Heart left ventricle (tissue), 16 donors: ENCODE measurements around the gene MPPED2. TPM values are rescaled to one million over a fixed set of nuclear protein-coding genes. Genes with fewer than 3 reads are reported as not detected.

ENCODE experiments used
- ATAC-seq, 4 donors: fragments of 200-7000 bp; cut with Tn5 transposase; one replicate each; pipeline ENCODE4 v1.9.1; 2020 to 2022; ENCODE audit warnings: moderate library complexity in 4 of 4, mild to moderate bottlenecking in 3 of 4, moderate number of reproducible peaks in 1 of 4
- DNase-seq, 5 donors: peaks; one replicate each; pipeline ENCODE4 v3.0.0-alpha.2; 2020
- H3K27ac ChIP-seq, 12 donors: fragments of 200-600 bp; sonication (generic) in 4 of 12; one replicate each; pipeline versions ENCODE4 v1.5.0 to v1.8.0; 2016 to 2022; ENCODE audit warnings: mild to moderate bottlenecking in 2 of 12
- H3K27me3 ChIP-seq, 9 donors: fragments of 200-600 bp; sonication (generic) in 2 of 9; one replicate each; pipeline versions ENCODE4 v1.5.1 to v1.8.0; 2016 to 2022; ENCODE audit warnings: mild to moderate bottlenecking in 3 of 9
- H3K36me3 ChIP-seq, 9 donors: fragments of 200-600 bp; sonication (generic) in 2 of 9; one replicate each; pipeline versions ENCODE4 v1.5.0 to v1.8.0; 2018 to 2022; ENCODE audit warnings: mild to moderate bottlenecking in 2 of 9
- H3K4me1 ChIP-seq, 12 donors: fragments of 200-600 bp; sonication (generic) in 4 of 12; one replicate each; pipeline versions ENCODE4 v1.5.0 to v1.8.0; 2016 to 2022; ENCODE audit warnings: mild to moderate bottlenecking in 3 of 12
- H3K4me3 ChIP-seq, 12 donors: fragments of 200-600 bp; sonication (generic) in 4 of 12; one replicate each; pipeline versions ENCODE4 v1.5.0 to v1.8.0; 2017 to 2022; ENCODE audit warnings: mild to moderate bottlenecking in 9 of 12, moderate library complexity in 4 of 12
- H3K9me3 ChIP-seq, 12 donors: fragments of 200-600 bp; sonication (generic) in 4 of 12; one replicate each; pipeline versions ENCODE4 v1.5.0 to v1.8.0; 2016 to 2022; ENCODE audit warnings: mild to moderate bottlenecking in 1 of 12
- CTCF ChIP-seq, 12 donors: fragments of 200-600 bp; sonication (generic) in 4 of 12; IDR thresholded peaks; one replicate each; pipeline versions ENCODE4 v1.5.0 to v1.8.0; 2018 to 2022; ENCODE audit warnings: antibody characterized with exemption in 12 of 12, mild to moderate bottlenecking in 5 of 12
- POLR2A ChIP-seq, 2 donors: fragments of 450-650 bp; IDR thresholded peaks; one replicate each; pipeline ENCODE4 v1.6.1; 2017; ENCODE audit warnings: antibody characterized with exemption in 2 of 2, mild to moderate bottlenecking in 2 of 2, moderate library complexity in 2 of 2
- WGBS, 4 donors: extraction: QIAGEN DNeasy Blood & Tissue Kit in 2 of 4; methylation state at CpG; one replicate each; pipeline versions ENCODE4 v1.1.5 to v1.1.7; 2013 to 2018; 5-methylcytosine and 5-hydroxymethylcytosine counted together
- intact Hi-C, 10 donors: fragments of 100-400 bp; cut with DNase I; formaldehyde crosslinking; loops; one replicate each; pipeline versions ENCODE4 v1.11.1 to v1.14.2; 2022
- polyA plus RNA-seq, 2 donors: library from polyadenylated mRNA; stranded (reverse); fragments of 200-250 nt; gene quantifications; one replicate each; pipeline ENCODE4 v1.2.3, GENCODE V29; 2013
- total RNA-seq, 9 donors: library from RNA; depleted of rRNA in 2 of 9; stranded (reverse); fragments of >200 nt in 2 of 9; fragmentation: NEBNext Ultra II Directional in 3 of 9; extraction: Animal tissue kit (Norgen Biotek cat#: 25700) in 3 of 9; gene quantifications; one replicate each; pipeline versions ENCODE4 v1.1.0 to v1.2.4, GENCODE V29; 2016 to 2023
- donor health status: ischemic (EF 13 %, LVEDD 7.1; RV severe dilation, severe dysfunction).
- donor health status: healthy with polysubstance abuse.
- donor health status: DM: no; HTN: yes; CAD: no.
- donor health status: DM: no; HTN: no; CAD: no.
- donor health status: ischemic (EF 25% LVEDD 6.9; RV normal size, moderate dysfunction).
- donor health status: ischemic (EF 25% LVEDD 5.7; RV mildly dilated, moderate dysfunction).
- donor health status: healthy.
- donor health status: DM: yes; HTN: yes; CAD: no.
- donor health status: ischemic (EF 35%, LVEDD 5.7; RV mildly dilated, moderate dysfunction).
- donor health status: nonischemic (EF 11% LVEDD 7.7; RV severe dilation, severe dysfunction).
- donor health status: DM: yes; HTN: yes; CAD: no.
- donor health status: PGD.
- donor health status: ischemic (EF 29% LVEDD 5.4; RV normal size, mild dysfunction).
- donor health status: nonischemic (EF 23%, LVEDD 6.1; RV moderate dilation, normal function).

MPPED2 gene
- total and polyA plus RNA-seq, 11 donors: 2.7 to 14.3 (median 8.4) TPM

- no peak for ATAC-seq
- Histone ChIP-seq H3K4me3 (no peak overlapping the region), H3K4me1 (peaks cover 4 to 63% (median 38%) of the 10 kb centered on the region in 12 donors), H3K36me3 (no peaks in the 10 kb centered on the region), H3K27me3 (no peaks in the 10 kb centered on the region), H3K27ac (no peak overlapping the region), H3K9me3 (no peaks in the 10 kb centered on the region)
- 95 to 99% (median 97%) methylated on average over 3 of the region's 3 CpGs for WGBS, 4 donors
- TF ChIP-seq POLR2A (IDR thresholded peaks at IDR 0.05): no peak
- no peak for TF ChIP-seq CTCF (IDR thresholded peaks at IDR 0.05)
- no peak for DNase-seq
- intact Hi-C loops: loop anchor here in 2 of 10 donors (10.0 kb wide), 2 partner anchors 64 to 126 kb away; partner anchors contain the start of gene MPPED2 (in 1 of the 2)
These were observed 127.6 kb downstream of the MPPED2 start for GRCh38 chr11:30458541-30458940.

GRCh38 chr11:30457087-30457486, 129.1 kb downstream of the MPPED2 start:
- WGBS, 4 donors: 59 to 78% (median 70%) methylated on average over 3 of the region's 3 CpGs
- Histone ChIP-seq H3K4me3 (no peak overlapping the region), H3K36me3 (no peaks in the 10 kb centered on the region), H3K27ac (peak overlapping the region in 5 of 12 donors; percentile 4 to 42 (median 32)), H3K4me1 (peaks cover 4 to 65% (median 37%) of the 10 kb centered on the region in 12 donors), H3K27me3 (no peaks in the 10 kb centered on the region), H3K9me3 (no peaks in the 10 kb centered on the region)
- intact Hi-C loops: loop anchor here in 2 of 10 donors (10.0 kb wide), 2 partner anchors 62 to 128 kb away; partner anchors contain the start of gene MPPED2 (in 1 of the 2)
- ATAC-seq (peak; percentile 55 to 76 (median 73)), DNase-seq (no peak)
- TF ChIP-seq CTCF (IDR thresholded peaks at IDR 0.05) (no peak), POLR2A (IDR thresholded peaks at IDR 0.05) (no peak)

- Histone ChIP-seq H3K27ac (peak overlapping the region in 4 of 12 donors; percentile 1 to 42 (median 34)), H3K9me3 (no peaks in the 10 kb centered on the region), H3K4me3 (no peak overlapping the region), H3K36me3 (no peaks in the 10 kb centered on the region), H3K4me1 (peaks cover 4 to 61% (median 42%) of the 10 kb centered on the region in 12 donors), H3K27me3 (no peaks in the 10 kb centered on the region)
- TF ChIP-seq CTCF (IDR thresholded peaks at IDR 0.05) (no peak), POLR2A (IDR thresholded peaks at IDR 0.05) (no peak)
- ATAC-seq (no peak), DNase-seq (no peak)
- intact Hi-C loops: loop anchor here in 2 of 10 donors (10.0 kb wide), 2 partner anchors 60 to 130 kb away; partner anchors contain the start of gene MPPED2 (in 1 of the 2)
- 76 to 91% (median 83%) methylated on average over 2 of the region's 2 CpGs for WGBS, 4 donors
These were observed 131.1 kb downstream of the MPPED2 start for GRCh38 chr11:30455025-30455424.

DNA sequence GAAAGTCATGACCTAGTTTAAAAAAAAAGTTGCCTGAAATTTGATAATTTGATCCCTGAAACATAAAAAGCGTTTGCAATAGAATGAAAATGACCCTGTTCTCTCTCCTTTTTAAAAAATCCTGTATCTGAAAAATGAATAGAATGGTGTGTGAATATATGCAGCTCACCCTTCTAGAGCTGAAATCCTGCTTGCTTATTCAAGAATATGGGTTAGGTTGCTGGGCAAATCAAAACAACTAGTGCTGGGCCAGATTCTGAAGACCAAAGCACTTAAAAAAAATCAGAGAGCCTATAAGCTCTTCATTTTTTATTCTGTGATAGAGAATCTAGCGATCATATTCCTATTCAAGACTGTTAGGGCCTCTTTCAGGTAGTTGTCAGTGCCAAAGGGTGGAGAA, 131.6 kb downstream of the MPPED2 start:
- 49 to 60% (median 54%) methylated on average over 2 of the region's 2 CpGs for WGBS, 4 donors
- intact Hi-C loops: loop anchor here in 3 of 10 donors (5.0 to 10.0 kb wide), 3 partner anchors 33 to 130 kb away; partner anchors contain the start of gene MPPED2 (in 1 of the 3)
- H3K36me3 ChIP-seq: no peaks in the 10 kb centered on the region
- TF ChIP-seq POLR2A (IDR thresholded peaks at IDR 0.05) (no peak), CTCF (IDR thresholded peaks at IDR 0.05) (no peak)
- peaks cover 4 to 61% (median 41%) of the 10 kb centered on the region in 12 donors for H3K4me1 ChIP-seq
- no peaks in the 10 kb centered on the region for H3K9me3 ChIP-seq
- H3K4me3 ChIP-seq: no peak overlapping the region
- H3K27me3 ChIP-seq: no peaks in the 10 kb centered on the region
- no peak for ATAC-seq
- DNase-seq: no peak
- peak overlapping the region in 5 of 12 donors; percentile 1 to 42 (median 40) for H3K27ac ChIP-seq
